HG03135 (cell line): Measurements from ENCODE around the gene ERBB2.

ENCODE experiments used
- ATAC-seq: cut with Tn5 transposase; IDR thresholded peaks from one replicate; pipeline ENCODE4 v1.9.1; 2021; ENCODE audit warnings: mild to moderate bottlenecking, moderate library complexity; ENCODE audit not compliant: unreplicated experiment

ERBB2 gene

DNA sequence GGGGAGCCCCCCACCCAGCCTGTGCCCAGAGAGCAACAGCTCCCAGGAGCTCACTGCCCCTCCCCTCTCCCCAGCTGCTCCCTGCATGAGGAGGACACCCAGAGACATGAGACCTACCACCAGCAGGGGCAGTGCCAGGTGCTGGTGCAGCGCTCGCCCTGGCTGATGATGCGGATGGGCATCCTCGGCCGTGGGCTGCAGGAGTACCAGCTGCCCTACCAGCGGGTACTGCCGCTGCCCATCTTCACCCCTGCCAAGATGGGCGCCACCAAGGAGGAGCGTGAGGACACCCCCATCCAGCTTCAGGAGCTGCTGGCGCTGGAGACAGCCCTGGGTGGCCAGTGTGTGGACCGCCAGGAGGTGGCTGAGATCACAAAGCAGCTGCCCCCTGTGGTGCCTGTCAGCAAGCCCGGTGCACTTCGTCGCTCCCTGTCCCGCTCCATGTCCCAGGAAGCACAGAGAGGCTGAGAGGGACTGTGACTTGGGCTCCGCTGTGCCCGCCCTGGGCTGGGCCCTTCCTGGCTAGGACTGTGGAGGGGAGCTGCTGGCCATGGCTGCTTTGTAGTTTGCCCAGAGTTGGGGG is 34.1 kb upstream of the ERBB2 start:
- no peak for ATAC-seq

DNA sequence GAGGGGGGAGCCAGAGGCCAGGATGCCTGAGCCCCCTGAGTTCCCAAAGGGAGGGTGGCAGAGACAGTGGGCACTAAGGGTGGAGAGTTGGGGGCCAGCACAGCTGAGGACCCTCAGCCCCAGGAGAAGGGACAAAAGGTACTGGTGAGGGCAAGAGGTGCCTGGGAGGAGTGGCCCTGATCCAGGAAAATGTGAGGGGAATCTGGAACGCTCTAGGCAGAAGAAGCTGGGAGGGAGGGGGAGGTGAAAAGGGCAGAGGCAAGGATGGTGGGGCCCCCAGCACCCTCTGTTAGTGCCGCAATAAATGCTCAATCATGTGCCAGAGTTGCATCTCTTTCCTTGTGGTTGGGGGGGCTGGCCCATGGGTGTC is 33.6 kb upstream of the ERBB2 start:
- no peak for ATAC-seq

DNA sequence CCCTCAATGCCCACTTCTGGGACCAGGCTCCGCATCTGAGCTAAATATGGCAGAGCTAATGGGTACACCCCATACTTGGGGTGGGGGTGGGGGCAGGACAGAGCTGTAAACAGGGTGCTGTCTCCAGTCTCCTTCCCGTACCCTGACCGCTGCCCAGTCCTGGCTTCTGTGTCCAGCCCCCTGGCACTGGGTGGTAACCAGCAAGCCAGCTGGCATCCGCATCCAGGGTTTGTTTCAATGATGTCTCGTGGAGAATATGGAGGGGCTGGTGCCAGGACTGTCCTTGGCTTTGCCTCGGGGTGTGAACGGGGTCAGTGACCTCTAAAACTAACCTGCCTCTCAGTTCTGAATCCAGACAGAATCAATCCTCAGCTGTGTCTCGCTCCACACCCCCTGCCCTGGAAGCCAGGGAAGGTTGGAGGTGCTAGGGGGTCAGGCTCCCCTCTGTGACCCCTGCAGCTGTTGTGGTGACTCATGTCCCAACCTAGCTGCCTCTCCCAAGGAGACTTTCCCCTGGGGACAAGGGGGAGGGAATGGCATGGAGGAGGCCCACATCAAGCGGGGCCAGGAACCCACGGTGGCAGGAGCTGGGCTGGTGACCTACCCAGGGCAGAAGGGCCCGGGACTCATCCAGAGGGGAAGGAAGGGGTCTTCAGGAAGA is 33.1 kb upstream of the ERBB2 start:
- ATAC-seq = no peak

DNA sequence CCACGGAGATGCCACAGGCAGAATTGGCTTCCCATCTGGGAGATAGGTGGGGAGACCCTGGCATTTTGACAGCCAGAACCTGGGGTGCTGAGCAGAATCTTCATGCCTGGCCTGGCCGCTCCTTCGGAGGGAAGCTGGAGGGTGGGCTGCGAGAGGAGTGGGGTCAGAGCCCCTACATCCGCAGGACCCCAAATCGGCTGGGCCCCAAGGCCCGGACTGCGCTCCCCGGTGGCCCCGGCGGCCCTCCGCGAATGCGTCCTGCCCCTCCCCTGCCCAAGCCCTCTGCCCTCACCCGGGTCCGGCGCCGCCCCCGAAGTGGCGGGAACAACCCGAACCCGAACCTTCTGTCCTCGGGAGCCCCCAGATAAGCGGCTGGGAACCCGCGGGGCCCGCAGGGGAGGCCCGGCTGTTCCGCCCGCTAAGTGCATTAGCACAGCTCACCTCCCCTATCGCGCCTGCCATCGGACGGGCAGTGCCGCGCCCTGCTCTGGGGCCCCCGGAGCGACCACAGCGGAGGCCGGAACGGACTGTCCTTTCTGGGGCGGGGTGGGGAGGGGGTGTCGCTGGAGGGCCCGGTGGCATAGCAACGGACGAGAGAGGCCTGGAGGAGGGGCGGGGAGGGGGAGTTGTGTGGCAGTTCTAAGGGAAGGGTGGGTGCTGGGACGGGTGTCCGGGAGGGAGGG is 32.5 kb upstream of the ERBB2 start:
- ATAC-seq = no peak

DNA sequence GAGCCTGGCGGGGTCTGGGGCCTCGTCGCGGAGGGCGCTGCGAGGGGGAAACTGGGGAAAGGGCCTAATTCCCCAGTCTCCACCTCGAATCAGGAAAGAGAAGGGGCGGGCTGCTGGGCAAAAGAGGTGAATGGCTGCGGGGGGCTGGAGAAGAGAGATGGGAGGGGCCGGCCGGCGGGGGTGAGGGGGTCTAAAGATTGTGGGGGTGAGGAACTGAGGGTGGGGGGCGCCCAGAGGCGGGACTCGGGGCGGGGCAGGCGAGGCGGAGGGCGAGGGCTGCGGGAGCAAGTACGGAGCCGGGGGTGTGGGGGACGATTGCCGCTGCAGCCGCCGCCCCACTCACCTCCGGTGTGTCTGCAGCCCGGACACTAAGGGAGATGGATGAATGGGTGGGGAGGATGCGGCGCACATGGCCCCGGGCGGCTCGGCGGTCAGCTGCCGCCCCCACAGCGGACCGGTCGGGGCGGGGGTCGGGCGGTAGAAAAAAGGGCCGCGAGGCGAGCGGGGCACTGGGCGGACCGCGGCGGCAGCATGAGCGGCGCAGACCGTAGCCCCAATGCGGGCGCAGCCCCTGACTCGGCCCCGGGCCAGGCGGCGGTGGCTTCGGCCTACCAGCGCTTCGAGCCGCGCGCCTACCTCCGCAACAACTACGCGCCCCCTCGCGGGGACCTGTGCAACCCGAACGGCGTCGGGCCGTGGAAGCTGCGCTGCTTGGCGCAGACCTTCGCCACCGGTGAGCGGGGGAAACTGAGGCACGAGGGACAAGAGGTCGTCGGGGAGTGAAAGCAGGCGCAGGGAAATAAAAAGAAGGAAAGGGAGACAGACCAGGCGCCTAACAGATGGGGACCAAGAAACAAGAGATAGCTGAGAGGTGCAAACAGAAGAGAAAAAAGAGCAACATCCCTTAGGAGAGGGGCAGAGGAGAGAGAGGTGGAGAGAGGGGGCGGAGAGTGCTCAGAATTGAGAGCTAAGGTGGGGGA is 31.6 kb upstream of the ERBB2 start, which contains the start of gene PNMT:
Gene PNMT, plus strand, starts transcription at position 509 of the 980 bp plus-strand sequence. Its CDS starts 23 bp downstream, at position 532.
- ATAC-seq = no peak

DNA sequence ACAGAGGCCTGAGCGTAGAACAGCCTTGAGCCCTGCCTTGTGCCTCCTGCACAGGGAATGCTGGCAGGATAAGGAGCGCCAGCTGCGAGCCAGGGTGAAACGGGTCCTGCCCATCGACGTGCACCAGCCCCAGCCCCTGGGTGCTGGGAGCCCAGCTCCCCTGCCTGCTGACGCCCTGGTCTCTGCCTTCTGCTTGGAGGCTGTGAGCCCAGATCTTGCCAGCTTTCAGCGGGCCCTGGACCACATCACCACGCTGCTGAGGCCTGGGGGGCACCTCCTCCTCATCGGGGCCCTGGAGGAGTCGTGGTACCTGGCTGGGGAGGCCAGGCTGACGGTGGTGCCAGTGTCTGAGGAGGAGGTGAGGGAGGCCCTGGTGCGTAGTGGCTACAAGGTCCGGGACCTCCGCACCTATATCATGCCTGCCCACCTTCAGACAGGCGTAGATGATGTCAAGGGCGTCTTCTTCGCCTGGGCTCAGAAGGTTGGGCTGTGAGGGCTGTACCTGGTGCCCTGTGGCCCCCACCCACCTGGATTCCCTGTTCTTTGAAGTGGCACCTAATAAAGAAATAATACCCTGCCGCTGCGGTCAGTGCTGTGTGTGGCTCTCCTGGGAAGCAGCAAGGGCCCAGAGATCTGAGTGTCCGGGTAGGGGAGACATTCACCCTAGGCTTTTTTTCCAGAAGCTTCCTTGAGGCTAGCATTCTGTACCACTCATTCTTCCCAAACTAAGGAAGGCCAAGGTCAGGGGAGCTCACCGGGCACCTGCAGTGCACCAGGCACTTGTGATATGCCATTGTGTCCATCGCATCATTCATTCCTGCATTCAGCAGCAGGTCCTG is 29.7 kb upstream of the ERBB2 start:
- no peak for ATAC-seq

DNA sequence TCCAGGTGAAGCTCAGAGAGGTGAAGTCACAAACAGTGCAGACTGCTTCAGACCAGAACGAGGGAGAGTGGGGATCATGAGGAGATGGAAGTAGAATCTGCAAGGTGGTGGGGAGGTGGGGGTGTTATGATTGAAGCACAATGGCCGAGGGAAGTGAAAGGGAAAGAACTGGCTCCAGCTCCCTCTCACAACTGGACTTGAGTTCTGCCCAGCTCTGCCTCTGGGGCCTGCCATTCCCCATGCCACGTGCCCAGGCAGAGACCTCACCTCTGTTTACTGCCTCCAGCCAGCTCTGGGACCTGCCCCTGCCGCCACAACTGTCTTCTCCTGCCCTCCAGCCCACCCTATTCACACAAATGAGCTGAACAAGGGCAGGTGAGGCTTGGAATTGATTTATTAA is 29.1 kb upstream of the ERBB2 start:
- ATAC-seq = no peak

DNA sequence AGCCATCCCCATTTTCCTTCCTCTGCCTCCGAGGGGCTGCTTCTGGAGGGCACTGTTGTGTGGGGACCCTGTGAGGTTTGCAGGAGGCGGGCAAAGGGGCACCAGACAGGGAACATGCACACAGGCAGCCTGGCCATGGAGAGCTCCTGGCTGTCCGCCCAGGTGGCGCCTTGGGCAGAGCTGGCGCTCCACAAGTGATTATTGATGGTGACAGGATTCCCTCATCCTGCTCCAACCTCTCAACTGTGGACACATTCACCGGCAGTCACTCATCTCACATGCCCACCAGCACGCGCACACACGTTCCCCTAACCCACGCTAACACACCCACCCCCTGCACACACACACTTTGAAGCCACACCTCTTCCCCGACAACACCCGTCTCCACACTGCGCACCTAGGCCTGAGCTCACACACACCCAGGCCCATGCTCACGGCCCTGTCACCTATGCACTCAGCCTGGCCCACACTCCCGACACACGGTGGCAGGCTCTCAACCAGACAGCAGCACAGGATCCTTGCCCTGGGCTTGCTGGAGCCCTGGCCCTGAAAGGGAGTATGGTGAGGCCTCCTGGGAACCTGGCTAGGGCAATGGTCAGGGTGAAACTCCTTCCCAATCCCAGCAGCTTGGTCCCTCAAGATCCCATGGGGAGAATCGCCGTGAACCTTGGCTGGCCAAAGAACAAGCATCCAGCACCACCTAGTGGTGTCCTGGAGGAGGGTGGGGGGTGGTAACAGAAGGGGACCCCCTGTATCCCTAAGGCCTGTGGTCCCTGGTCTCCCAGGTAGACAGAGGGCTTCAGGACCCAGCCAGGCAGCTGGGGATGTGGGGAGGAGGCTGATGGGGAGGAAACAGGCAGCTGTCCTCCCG is 28.0 kb upstream of the ERBB2 start:
- no peak for ATAC-seq

DNA sequence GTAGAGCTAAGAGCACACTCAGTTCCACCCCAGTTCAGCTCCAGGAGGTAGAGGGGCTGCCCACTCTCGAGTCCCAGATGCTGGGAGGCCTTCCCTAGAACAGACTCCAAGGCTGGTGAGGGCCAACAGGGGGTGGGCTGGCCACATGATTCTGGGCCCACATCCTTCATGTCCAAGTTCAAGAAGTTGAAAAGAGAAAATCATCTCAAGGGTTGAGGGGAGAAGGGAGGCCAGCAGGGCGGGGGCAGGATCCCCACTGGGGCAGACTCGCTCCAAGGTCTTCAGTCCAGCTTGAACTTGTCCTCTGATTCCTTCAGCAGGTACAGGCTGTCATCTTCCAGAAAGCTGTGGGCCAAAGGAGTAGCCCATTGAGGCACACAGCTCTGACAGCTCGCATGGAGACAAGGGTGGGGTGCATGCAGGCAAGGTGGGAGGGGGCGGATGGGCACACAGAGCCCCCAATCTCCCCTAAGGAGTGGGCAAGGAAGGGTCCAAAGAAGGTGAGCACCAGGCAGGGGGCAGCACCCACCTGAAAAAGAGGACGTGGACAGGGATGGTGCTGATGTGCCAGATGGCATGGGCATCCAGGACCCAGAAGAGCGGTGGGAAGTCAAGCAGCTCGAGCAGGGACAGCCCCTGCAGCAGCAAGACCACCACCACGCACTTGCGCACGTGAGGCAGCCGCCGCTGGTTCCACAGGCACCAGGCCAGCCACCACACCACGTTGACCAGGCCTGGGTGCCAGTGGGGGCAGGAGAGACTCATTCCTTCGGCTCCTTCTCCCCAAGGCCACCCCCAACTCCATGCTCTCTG is 27.1 kb upstream of the ERBB2 start:
- ATAC-seq = no peak

DNA sequence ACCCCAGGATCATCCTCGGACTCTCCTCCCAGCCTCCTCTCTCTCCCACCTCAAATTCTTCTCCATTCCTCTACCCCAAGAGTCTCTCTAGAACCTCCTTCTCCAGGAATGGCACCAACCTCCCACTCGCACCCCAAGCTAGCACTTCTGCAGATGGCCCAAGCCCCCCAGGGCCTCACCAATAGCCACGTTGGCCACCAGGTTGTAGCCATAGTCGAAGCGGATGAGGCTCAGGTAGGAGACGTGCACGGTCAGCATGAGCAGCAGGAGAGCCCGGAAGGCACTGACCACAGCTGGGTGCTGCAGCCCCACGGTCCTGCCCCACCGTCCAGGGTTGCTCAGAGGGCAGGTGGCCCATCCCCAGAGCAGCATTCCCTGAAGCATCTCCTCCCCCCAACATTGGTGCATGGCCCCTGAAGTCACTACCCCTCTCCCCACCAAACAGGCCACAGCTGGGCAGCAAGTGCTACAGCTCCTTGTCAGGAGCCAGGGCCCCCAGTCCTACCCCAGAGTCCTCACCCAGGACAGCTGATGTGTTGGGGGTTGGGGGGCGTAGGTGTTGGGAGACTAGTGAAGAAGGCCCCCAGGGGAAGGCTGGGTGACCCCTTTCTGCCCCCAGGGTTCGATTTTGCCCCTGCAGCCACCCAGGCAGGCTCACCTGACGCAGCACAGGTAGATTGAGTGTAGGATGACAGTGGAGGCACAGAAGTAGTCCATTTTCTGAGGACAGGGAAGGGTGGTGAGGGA is 26.4 kb upstream of the ERBB2 start:
- ATAC-seq = no peak

DNA sequence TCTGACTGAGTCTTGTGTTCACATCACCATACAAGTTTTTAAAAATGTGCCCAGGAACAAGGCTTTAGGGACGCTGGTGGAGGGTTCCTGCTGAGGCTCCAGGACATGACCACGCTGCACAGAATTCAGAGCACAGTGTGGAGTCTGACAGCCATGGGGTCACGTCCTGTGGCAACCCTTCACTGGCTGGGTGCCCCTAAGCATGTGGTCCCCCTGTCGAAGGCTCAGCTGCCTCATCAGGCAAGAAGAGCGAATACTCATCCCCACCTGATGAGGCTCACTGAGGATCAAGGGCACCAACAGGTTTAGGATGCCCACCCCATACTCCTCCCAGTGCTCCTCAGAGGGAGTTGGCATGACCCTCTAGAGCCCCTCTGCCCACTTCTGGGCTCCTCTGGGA is 25.7 kb upstream of the ERBB2 start:
- no peak for ATAC-seq

DNA sequence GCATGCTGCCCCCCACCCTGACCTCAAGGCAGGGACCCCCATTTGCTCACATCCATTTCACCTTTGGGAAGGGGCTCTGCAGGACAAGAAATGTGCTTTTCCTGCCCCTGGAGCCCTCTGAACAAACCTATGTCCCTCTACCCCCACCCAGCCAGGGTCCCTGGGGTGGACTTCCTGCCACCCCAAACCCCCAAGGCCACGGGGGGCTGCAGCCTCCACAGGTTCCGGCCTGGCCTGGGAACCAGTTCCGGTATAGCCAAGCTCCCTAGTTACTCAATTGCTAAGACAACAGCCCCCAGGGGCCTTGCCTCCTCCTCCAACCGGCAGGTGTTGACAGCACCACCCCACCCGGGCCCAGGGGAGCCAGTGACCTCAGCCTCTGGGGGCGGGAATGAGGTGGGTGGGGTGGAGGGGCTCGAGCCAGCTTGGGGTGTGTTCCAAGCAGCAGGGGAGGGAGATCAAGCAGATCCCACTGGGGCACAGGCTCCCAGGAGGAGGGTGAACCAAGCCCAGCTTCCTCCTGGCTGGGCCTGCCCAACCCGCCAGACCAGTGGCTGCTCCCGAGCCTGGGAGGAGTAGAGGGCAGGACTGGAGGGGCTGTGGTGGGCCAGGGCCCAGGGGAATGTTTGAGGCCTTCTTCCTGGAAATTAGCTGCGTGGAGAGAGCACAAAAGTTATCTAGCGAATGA is 25.0 kb upstream of the ERBB2 start:
- no peak for ATAC-seq

DNA sequence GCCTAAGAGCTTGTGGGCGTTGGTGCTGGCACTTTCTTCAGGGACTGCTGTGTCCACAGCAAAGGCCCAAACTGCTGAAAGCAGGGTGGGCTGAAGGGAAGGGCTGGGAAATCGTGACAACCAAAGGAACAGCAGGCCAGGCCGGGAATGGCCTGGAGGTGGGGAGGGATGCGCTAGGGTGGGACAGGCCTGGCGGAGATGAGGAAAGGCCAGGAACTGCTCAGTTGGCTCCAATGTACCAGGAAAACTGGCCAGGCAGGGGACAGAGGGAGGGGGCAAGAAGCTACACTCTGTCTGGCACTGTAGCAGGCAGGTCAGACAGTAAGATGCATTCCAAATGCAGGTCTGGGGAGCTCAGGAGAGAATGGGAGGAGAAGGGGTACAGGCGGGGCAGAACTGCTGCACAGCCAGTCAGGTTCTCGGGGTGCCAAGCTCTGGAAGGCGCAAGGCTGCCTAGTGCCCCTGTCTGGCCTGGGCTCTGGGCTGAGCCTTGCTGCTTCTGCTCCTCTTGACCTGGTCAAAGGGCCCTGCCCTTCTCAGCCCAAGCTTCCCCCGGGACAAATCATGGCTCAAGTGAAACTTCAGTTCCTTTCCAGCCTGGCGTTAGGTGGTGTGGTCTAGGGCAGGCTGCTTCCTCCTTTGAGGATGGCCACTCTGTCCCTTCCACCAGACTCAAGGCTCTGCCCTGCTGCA is 24.3 kb upstream of the ERBB2 start:
- ATAC-seq = no peak

DNA sequence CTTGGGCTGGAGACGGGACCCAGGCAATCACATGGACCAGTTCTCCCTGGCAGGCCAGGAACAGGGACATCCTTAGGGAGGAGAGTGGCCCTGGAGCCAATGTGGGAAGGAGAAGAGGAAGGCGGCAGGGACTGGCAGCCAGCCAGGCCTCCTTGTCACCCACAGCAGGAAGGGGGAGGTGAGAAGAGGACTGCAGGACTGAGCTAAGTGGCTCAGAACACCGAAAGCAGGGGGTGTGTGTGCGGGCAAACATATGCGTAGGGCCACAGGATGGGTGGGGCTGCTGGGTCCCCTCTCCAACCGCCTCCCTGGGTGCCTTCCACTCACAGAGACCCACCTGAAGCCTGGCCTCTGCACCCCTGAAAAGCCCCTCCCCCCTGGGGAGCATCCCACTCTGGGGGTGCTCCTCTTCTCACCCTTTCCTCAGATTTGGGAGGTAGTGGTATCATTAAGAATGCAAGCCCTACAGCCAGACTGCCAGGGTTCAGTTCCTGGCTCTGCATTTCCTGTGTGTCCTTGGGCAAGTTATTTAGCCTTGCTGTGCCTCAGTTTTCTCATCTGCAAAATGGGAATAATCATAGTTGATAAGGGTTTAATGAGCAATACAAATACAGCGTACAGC is 23.6 kb upstream of the ERBB2 start:
- ATAC-seq = no peak

DNA sequence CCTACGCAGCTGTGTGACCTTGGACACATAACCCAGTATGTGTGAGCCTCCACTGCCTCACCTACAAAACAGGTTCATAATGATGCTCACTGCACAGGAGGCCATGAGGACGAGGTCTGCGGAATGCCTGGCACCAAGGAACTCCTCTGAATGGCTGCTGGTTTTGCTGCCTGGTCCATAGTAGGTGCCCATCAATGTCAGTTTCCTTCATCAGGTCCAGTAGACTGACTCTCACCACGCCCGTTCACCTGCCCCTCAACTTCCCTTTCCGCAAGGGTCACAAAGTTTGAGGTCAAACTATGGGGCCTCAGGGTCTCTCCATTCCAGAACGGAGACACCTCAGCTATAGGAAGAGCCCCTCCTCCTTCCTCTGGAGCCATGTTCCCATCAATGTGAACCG is 22.8 kb upstream of the ERBB2 start:
- no peak for ATAC-seq
